Activated CD4-positive, alpha-beta T cell treated with anti-CD3 and anti-CD28 coated beads, Interleukin-2, amount 50 U/mL, for 24 hours (primary cell): ENCODE data around the gene CEP57.
A peak's percentile ranks its signal among the peaks of the same experiment; 100 is the strongest.
"Not testable (repeated sequence)": the region's sequence is repeated elsewhere in the genome, so short reads cannot be mapped to it uniquely, and the experiment has no call there.

ENCODE experiments used
- DNase-seq, 2 donors: peaks; one replicate each; pipeline ENCODE4 v3.0.0-alpha.2; 2020; ENCODE audit warnings: low read depth in 1 of 2, low spot score in 1 of 2

CEP57 gene

GRCh38 chr11:95853138-95853537 lies 62.8 kb downstream of the CEP57 start:
- DNase-seq = no peak

GRCh38 chr11:95853862-95854261 lies 63.6 kb downstream of the CEP57 start:
- no peak for DNase-seq

- DNase-seq = not testable (repeated sequence)
These were observed 64.1 kb downstream of the CEP57 start for GRCh38 chr11:95854362-95854761.

GRCh38 chr11:95860024-95860423 lies 69.7 kb downstream of the CEP57 start:
- DNase-seq = not testable (repeated sequence)

GRCh38 chr11:95863486-95864140 lies 73.3 kb downstream of the CEP57 start:
- DNase-seq = no peak

- no peak for DNase-seq
These were observed 76.8 kb downstream of the CEP57 start for GRCh38 chr11:95867105-95867504.

GRCh38 chr11:95870877-95871276 lies 80.6 kb downstream of the CEP57 start:
- not testable (repeated sequence) for DNase-seq

GRCh38 chr11:95877291-95877690 lies 87.0 kb downstream of the CEP57 start:
- DNase-seq = peak in 1 of 2 donors; percentile 15
